Measurements from ENCODE around the gene ZNHIT1. TPM values are rescaled to one million over a fixed set of nuclear protein-coding genes. Genes with fewer than 3 reads are reported as not detected.
A peak's percentile ranks its signal among the peaks of the same experiment; 100 is the strongest.

The ZNHIT1 gene
- total RNA-seq, 2 donors from 2014 or later, result 56.5 to 61.7 TPM

GRCh38 chr7:101212014-101212413 lies 6.0 kb upstream of the ZNHIT1 start:
- Mint-ChIP-seq H3K4me1 (peaks cover 7% of the 10 kb centered on the region), H3K36me3 (ENCODE audit: low read depth) (peaks cover 27% of the 10 kb centered on the region), H3K27ac (no peak overlapping the region), H3K9me3 (no peaks in the 10 kb centered on the region), H3K4me3 (no peak overlapping the region), H3K27me3 (ENCODE audit: insufficient read depth) (no peaks in the 10 kb centered on the region)
- no peaks in the 10 kb centered on the region for H3K4me1 ChIP-seq (ENCODE audit: control insufficient read depth, insufficient read depth, low read length)
- H3K9ac ChIP-seq (ENCODE audit: extremely low read depth, low read length, poor library complexity, severe bottlenecking), result no peak overlapping the region
- 93 to 96% methylated on average over 3 to 8 of the region's 8 CpGs for WGBS, 2 experiments (ENCODE audit: insufficient coverage in 1 of 2, insufficient read length in 1 of 2)
- no peaks in the 10 kb centered on the region for H3K27me3 ChIP-seq (ENCODE audit: control insufficient read depth, insufficient read depth, low read length, poor library complexity, severe bottlenecking)
- H3K9me3 ChIP-seq (ENCODE audit: control insufficient read depth, low read length), result no peaks in the 10 kb centered on the region
- no peak overlapping the region for H3K27ac ChIP-seq (ENCODE audit: low read depth, low read length)
- no peak overlapping the region for H3K4me3 ChIP-seq (ENCODE audit: low read length)
- peaks cover 10% of the 10 kb centered on the region for H3K36me3 ChIP-seq (ENCODE audit: control insufficient read depth, insufficient read depth, low read length)
- TF ChIP-seq CTCF (conservative IDR thresholded peaks at IDR 0.05), result no peak
- DNase-seq, result no peak

GRCh38 chr7:101216001-101216859 lies 1.7 kb upstream of the ZNHIT1 start:
- H3K36me3 ChIP-seq (ENCODE audit: control insufficient read depth, insufficient read depth, low read length), result peaks cover 7% of the 10 kb centered on the region
- Mint-ChIP-seq H3K27ac (peak overlapping the region; percentile 75), H3K4me3 (peak overlapping the region; percentile 96), H3K36me3 (ENCODE audit: low read depth) (peaks cover 20% of the 10 kb centered on the region), H3K4me1 (peaks cover 13% of the 10 kb centered on the region), H3K27me3 (ENCODE audit: insufficient read depth) (no peaks in the 10 kb centered on the region), H3K9me3 (no peaks in the 10 kb centered on the region)
- H3K9ac ChIP-seq (ENCODE audit: extremely low read depth, low read length, poor library complexity, severe bottlenecking), result peak overlapping the region; percentile 94
- no peaks in the 10 kb centered on the region for H3K9me3 ChIP-seq (ENCODE audit: control insufficient read depth, low read length)
- no peaks in the 10 kb centered on the region for H3K27me3 ChIP-seq (ENCODE audit: control insufficient read depth, insufficient read depth, low read length, poor library complexity, severe bottlenecking)
- WGBS, 2 experiments (ENCODE audit: insufficient coverage in 1 of 2, insufficient read length in 1 of 2), result 69 to 93% methylated on average over 8 to 31 of the region's 31 CpGs
- no peaks in the 10 kb centered on the region for H3K4me1 ChIP-seq (ENCODE audit: control insufficient read depth, insufficient read depth, low read length)
- DNase-seq, result no peak
- peak overlapping the region; percentile 99 for H3K4me3 ChIP-seq (ENCODE audit: low read length)
- H3K27ac ChIP-seq (ENCODE audit: low read depth, low read length), result no peak overlapping the region
- no peak for TF ChIP-seq CTCF (conservative IDR thresholded peaks at IDR 0.05)

- H3K4me1 Mint-ChIP-seq, result peaks cover 13% of the 10 kb centered on the region
- H3K36me3 Mint-ChIP-seq (ENCODE audit: low read depth), result peaks cover 24% of the 10 kb centered on the region
- peak overlapping the region; percentile 75 for H3K27ac Mint-ChIP-seq
- no peaks in the 10 kb centered on the region for H3K4me1 ChIP-seq (ENCODE audit: control insufficient read depth, insufficient read depth, low read length)
- H3K27me3 Mint-ChIP-seq (ENCODE audit: insufficient read depth), result no peaks in the 10 kb centered on the region
- WGBS, 2 experiments (ENCODE audit: insufficient coverage in 1 of 2, insufficient read length in 1 of 2), result 2% methylated on average over 13 to 34 of the region's 34 CpGs
- no peaks in the 10 kb centered on the region for H3K9me3 Mint-ChIP-seq
- no peak for TF ChIP-seq CTCF (conservative IDR thresholded peaks at IDR 0.05)
- DNase-seq, result no peak
- H3K4me3 Mint-ChIP-seq, result peak overlapping the region; percentile 96
- H3K27me3 ChIP-seq (ENCODE audit: control insufficient read depth, insufficient read depth, low read length, poor library complexity, severe bottlenecking), result no peaks in the 10 kb centered on the region
- H3K9ac ChIP-seq (ENCODE audit: extremely low read depth, low read length, poor library complexity, severe bottlenecking), result peak overlapping the region; percentile 94
- no peaks in the 10 kb centered on the region for H3K9me3 ChIP-seq (ENCODE audit: control insufficient read depth, low read length)
- peak overlapping the region; percentile 99 for H3K4me3 ChIP-seq (ENCODE audit: low read length)
- H3K27ac ChIP-seq (ENCODE audit: low read depth, low read length), result peak overlapping the region; percentile 1
- peaks cover 7% of the 10 kb centered on the region for H3K36me3 ChIP-seq (ENCODE audit: control insufficient read depth, insufficient read depth, low read length)
Observed at GRCh38 chr7:101216860-101217387, 1.0 kb upstream of the ZNHIT1 start.

All from endodermal cell (in vitro differentiated cells).